Activated CD4-positive, alpha-beta T cell treated with anti-CD3 and anti-CD28 coated beads, Interleukin-2, amount 50 U/mL, for 4 hours (primary cell): ENCODE results near the gene MILR1.

Source experiments
- DNase-seq, 2 experiments: peaks; one replicate each; pipeline ENCODE4 v3.0.0-alpha.2; 2020

The MILR1 gene

GRCh38 chr17:64503821-64504768, 55.2 kb downstream of the MILR1 start:
- DNase-seq: no peak

- no peak for DNase-seq
Observed at GRCh38 chr17:64504769-64505339, 55.9 kb downstream of the MILR1 start.

DNA sequence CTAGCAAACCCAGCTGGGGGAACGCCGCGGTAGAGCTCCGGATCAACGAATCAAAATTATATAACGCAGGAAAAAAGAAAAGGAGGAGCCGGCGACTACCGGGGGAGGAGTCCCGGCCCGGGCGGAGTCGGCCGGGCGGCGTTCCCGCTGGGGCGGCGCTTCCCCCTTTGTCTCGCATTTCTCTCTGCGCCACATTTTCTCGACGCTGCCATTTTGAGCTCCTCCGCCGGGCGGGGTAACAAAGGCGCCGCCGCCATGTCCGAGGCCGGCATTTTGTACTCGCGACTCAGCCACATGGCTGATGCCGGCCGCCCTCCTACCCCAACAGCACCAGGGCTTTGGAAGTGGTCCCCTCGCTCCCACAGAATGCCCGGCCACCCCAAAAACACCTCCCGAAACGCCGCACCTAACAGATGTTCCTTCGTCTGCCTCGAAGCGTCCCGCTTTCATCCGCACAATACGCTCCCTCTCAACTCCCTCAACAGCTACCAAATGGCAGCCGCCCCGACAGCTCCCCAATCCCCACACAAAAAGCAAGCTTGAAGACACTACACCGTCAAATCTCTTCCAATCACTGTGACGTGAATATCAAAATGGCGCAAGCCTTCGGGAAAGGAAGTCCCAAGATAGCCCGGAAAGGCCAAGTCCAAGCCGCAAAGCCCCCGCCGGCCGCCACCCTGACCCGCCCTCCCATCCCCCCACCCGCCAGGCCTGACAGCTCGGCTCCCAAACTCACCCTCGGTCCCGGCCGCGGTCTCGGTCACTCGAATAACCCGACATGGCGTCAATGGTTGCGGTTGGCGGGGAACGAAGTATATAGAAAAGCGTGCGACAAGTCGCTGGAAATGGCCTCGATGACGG, 56.7 kb downstream of the MILR1 start:
- peak; percentile 80 to 82 for DNase-seq

DNA sequence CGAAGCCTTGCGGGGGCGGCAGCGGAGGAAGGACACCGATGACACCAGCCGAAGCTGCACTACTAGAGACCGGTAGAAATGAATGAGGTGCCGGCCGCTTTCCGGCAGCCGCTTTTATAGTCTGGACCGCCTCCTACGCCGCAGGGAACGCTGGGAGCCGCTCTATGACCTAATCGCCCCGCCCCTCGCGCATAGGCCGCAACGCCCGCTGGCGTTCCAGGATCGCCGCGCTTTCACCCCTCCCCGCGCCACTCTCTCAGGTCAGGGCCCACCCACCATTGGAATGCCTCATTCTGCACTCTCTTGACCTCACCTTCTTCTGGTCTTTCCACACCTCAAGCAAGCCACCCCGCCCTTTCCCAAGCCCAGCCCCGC, 57.3 kb downstream of the MILR1 start, which contains the start of gene DDX5:
Gene DDX5 (minus strand): TSS at position 89 of the 375 bp plus-strand sequence. CDS start 170 bp downstream, outside the sequence.
- peak; percentile 97 to 98 for DNase-seq

GRCh38 chr17:64506576-64507412, 57.9 kb downstream of the MILR1 start, which contains the start of gene CEP95:
TSS of gene CEP95 (plus strand) at chr17:64506977. CDS start at chr17:64507098, 121 bp downstream.
- peak; percentile 94 for DNase-seq

DNA sequence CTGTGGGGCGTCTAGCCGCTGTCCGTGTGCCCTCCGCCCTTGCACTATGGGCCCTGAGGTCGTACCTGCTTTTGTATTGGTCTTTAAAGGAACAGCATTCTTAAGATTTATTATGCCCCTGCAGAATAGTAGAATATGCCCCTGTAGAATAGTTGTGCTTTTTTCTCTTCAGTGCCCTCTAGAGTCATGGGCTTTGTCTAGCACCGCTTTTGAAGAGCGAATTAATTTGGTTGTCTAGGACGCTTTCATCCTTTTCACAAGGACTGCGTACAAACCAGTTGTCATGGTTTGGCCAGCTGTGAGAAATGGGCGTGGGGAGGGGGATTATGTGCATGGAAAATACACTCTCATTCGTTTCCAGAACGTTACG, 58.5 kb downstream of the MILR1 start:
- peak; percentile 19 to 26 for DNase-seq

DNA sequence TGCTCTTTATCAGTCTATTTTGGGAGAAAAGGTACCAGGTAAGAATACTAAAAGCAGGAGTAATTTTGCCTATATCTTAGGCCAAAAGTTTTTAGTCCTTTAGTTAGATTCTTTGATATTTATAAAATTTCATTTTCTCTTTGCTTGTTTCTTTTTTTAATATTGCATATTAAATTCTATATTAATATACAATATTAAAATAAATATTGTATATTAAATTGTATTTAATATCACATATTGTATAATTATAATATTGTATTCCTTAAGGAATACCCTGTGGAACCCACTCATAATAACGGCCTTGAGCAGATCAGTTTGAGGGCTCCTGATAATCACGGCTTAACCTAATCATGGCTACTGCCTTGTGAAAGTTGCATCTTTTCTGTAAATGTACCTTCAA, 59.8 kb downstream of the MILR1 start:
- DNase-seq: no peak

DNA sequence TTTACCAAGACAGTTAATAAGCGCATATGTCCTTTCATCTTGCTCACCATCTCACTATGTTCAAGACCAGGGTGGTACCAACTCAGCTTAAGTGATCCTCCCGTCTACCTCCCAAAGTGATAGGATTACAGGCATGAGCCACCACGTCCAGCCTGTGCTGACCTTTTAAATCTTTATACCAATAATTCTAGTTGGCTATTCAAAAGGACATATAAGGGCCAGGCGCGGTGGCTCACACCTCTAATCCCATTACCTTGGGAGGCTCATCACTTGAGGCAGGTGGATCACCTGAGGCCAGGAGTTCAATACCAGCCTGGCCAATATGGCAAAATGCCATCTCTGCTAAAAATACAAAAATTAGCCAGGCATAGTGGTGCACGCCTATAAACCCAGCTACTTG, 60.3 kb downstream of the MILR1 start:
- no peak for DNase-seq

DNA sequence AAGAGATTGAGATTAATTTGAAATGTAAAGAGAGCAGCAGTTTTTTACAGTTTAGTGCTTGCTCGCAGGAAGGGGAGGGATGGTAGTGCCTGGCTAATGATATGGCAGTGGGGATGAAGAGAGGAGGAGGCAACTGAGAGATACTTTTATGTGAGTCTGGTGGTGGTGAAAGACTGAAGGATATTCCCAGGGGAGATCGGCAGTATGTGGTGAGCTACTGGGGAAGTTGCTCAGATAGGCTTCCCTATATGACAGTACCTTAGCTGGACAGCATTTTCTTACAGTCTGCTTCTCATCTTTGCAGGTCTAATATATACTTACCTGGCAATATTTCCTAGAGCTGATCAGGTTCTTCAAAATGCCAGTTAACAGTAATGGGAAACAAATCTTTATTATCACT, 66.5 kb downstream of the MILR1 start:
- DNase-seq: no peak

DNA sequence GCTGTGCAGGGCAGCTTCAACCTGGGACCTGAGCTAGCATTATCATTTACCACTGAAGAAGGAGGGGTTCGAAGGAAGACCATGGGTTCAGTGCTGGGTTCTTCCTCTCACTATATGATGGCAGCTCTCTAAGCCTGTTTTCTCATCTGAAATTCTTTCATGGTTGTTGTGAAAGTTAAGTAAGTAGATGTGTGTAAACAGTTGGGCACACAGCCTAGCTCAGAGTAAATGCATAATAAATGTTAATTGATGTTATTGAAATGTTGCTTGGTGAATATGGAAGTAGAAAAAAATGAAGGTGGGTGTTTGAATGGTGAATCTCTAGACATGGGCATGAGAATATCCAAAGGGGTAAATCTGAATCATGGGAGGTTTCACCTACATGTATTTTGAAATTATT, 66.9 kb downstream of the MILR1 start:
- no peak for DNase-seq
